Choroid plexus epithelial cell (primary cell): ENCODE measurements around the gene SPON2.

Source experiments
- DNase-seq: peaks from one replicate; pipeline ENCODE4 v3.0.0-alpha.2; 2010; ENCODE audit warnings: low read depth
- H3K4me3 ChIP-seq: 2 replicates; pipeline ENCODE4 v1.5.1; 2011; ENCODE audit warnings: low read depth, mild to moderate bottlenecking, control low read depth, low read length, moderate library complexity
- TF ChIP-seq, protein P1 (sequence below): conservative IDR thresholded peaks from 2 replicates; pipeline ENCODE4 v1.5.1; 2011; ENCODE audit warnings: low read depth, mild to moderate bottlenecking, control low read depth, inconsistent platforms, low read length, moderate library complexity

The SPON2 gene

DNA sequence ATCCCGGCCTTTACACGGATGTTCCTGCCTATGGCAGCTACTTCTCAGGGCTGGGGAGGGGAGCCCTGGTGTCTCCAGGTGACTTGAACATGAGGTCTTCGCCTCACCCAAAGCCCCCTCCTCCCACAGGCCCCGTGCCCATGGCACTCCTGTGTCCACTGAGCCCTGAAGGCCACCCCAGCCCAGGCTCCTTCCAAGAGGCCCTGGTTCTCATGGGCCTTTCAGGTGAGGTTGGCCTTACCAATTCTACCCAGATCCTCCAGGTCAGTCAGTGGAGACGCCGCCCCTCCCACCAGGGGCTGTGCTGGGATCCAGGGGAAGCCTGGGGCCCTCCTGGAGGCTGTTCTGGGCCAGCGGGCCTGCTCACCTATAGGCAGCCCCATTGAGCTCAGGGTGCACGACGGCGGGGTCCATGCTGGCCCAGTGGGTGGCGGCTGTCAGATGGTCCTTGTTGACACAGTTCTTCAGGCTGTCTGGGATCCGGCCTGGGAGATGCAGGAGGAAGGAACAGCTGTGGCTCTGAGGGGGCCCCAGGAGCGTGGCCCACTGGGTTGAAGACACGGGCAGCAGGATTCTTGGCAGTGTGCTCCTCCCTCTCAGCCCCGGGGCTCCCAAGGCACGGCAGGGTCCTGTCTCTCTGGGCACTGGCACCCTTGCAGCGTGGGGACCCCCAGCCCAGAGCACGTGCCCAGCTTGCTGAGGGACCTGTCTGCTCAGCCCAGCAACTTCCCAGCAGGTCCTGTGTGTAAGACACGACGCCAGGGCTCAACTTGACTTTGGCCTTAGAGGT lies 40.4 kb upstream of the SPON2 start:
- no peak for DNase-seq
- H3K4me3 ChIP-seq, result no peak overlapping the region
- TF ChIP-seq, protein P1, sequence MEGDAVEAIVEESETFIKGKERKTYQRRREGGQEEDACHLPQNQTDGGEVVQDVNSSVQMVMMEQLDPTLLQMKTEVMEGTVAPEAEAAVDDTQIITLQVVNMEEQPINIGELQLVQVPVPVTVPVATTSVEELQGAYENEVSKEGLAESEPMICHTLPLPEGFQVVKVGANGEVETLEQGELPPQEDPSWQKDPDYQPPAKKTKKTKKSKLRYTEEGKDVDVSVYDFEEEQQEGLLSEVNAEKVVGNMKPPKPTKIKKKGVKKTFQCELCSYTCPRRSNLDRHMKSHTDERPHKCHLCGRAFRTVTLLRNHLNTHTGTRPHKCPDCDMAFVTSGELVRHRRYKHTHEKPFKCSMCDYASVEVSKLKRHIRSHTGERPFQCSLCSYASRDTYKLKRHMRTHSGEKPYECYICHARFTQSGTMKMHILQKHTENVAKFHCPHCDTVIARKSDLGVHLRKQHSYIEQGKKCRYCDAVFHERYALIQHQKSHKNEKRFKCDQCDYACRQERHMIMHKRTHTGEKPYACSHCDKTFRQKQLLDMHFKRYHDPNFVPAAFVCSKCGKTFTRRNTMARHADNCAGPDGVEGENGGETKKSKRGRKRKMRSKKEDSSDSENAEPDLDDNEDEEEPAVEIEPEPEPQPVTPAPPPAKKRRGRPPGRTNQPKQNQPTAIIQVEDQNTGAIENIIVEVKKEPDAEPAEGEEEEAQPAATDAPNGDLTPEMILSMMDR, result no peak

DNA sequence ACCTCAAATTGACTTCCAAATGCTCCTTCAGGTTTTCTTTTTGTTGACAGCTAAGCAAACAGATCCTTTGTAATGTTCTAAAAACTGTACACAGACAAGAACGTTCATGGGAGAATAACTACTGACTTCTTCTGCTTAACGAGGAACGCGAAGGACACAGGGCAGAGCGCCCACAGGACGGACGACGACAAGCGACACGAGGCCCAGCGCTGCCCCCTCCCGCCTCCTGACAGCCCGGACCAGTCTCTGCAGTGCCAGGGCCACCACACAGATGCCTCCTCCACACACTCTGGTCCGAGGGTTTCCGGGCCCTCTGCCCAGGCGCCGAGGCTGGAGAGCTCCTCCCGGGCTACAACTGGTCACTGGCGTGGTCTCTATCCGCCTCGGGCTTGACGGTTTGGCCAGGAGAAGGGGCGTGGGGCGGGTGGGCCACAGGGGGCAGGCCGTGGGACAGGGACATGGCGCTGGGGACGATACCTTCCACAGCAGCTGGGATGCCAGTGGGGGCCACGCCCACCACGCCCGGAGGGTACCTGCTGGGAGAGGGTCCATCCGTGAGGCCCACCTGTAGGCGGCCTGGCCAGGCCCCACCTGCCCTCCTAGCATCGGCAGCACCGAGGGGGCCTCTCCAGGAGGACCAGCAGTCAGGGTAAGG lies 39.6 kb upstream of the SPON2 start:
- H3K4me3 ChIP-seq, result no peak overlapping the region
- TF ChIP-seq, protein P1, result no peak
- no peak for DNase-seq

DNA sequence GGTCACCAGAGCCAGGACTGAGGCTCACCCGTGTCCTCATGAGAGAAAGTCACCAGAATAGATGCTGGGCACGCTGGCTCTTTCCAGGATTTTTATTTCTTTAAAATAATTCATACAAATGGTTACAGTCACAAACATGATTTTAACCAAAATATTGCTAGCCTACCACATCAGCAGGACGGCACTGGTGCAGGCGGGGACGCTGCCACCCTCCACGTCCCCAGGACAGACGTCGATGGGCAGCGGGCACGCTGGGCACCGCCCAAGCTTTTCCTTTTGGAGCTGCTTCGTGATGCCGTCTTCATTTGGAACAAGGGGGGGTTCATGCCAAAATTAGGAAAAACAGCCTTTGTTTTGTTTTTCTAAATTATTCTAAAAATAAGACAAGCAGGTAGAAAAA lies 39.0 kb upstream of the SPON2 start:
- no peak for DNase-seq
- no peak overlapping the region for H3K4me3 ChIP-seq
- TF ChIP-seq, protein P1, result no peak

DNA sequence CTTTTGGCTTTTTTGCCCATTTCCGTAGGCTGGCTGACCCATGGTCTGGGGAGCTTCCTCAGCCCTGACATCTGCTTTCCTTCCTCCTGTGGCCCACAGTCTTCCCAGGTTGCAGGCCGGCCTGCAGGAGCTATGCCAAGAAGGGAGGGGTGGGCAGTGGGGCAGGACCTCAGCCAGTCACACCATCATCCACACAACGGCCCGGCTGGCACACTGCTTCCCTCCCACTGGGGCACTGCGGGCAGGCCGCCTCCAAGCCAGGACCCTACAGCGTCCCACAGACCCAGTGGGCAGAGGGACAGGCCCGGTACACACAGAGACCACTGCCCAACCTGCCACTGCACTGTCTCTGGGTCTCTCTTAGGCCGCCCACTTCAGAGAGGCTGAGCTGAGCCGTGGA lies 38.6 kb upstream of the SPON2 start:
- H3K4me3 ChIP-seq, result no peak overlapping the region
- TF ChIP-seq, protein P1, result no peak
- DNase-seq, result no peak

DNA sequence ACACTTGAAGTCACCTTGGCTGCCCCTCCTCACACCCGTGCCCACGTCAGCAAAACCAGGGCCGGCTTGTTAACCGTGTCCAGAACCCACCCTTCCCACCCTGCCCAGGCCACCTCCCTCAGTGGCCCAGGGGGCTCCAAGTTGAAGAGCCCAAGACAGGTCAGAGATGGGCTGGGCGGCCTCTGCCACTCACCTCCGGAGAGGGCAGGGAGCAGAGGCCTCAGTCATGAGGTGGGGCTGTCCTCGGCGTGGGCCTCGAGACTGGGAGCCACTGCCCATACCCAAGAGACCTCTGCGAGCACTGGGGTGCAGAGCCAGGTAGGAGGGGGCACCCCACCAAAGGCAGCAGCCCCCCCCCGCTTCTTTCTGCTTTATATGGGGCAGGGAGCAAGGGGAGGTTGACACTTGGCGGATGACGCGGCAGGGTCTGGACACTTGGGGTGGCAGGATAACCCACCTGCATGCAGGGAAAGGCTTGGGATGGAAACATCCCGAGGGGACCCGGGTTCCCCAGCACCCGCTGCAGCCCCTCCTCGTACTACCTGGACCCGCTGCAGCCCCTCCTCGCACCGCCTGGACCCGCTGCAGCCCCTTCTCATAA lies 38.0 kb upstream of the SPON2 start:
- TF ChIP-seq, protein P1, result no peak
- no peak for DNase-seq
- H3K4me3 ChIP-seq, result no peak overlapping the region

DNA sequence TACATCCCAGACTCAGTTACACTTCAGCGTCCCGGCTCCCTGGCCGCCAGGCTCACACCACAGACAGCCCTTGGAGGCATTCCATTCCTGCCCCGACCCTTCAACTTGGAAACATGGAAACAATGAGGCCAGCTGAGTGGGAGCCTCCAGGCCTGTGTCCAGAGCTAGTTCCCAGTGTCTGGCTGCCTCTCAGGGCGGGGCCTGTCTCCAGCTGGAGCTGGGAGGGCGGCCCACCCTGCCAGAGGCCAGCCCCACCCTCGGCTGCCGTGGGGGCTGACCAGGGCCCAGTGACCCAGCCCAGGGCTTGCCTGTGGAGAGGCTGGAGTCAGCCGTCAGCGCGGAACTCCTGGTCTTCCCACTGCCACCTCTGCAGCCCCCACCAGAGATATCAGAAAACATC lies 37.4 kb upstream of the SPON2 start:
- H3K4me3 ChIP-seq, result no peak overlapping the region
- TF ChIP-seq, protein P1, result no peak
- DNase-seq, result peak; percentile 72
